Measurements from ENCODE around the gene EDN2. TPM values are rescaled to one million over a fixed set of nuclear protein-coding genes. Genes with fewer than 3 reads are reported as not detected.

Gene EDN2
- total RNA-seq, 2 experiments from 2014 or later: not detected

- Histone ChIP-seq H3K9me3 (ENCODE audit: control insufficient read depth in 1 of 2, insufficient read depth in 1 of 2, low read length in 2 of 2) (peaks cover 11 to 15% of the 10 kb centered on the region in 2 experiments), H3K4me3 (ENCODE audit: low read length) (no peak overlapping the region), H3K27ac (ENCODE audit: low read depth in 1 of 2, low read length in 2 of 2) (no peak overlapping the region), H3K27me3 (ENCODE audit: control insufficient read depth in 1 of 2, insufficient read depth in 2 of 2, low read length in 2 of 2) (peaks cover 0 to 4% of the 10 kb centered on the region in 2 experiments), H3K4me1 (ENCODE audit: insufficient read depth, low read length) (no peaks in the 10 kb centered on the region), H3K36me3 (ENCODE audit: insufficient read depth, low read length) (no peaks in the 10 kb centered on the region)
- no peaks in the 10 kb centered on the region for H3K4me1 Mint-ChIP-seq (ENCODE audit: low read depth)
- no peak for TF ChIP-seq CTCF (IDR thresholded peaks at IDR 0.05)
- H3K9me3 Mint-ChIP-seq: no peaks in the 10 kb centered on the region
- H3K27ac Mint-ChIP-seq: no peak overlapping the region
- ATAC-seq (ENCODE audit: poor library complexity): no peak
- H3K36me3 Mint-ChIP-seq (ENCODE audit: low read depth): no peaks in the 10 kb centered on the region
- peaks cover 5% of the 10 kb centered on the region for H3K27me3 Mint-ChIP-seq
- H3K4me3 Mint-ChIP-seq: no peak overlapping the region
- ChIA-PET CTCF (no interaction called here), POLR2A (no interaction called here)
- no peak for DNase-seq
- intact Hi-C loops (cut with DNase I, micrococcal nuclease): no loop called here
Observed at GRCh38 chr1:41447995-41448770, 36.3 kb downstream of the EDN2 start.

GRCh38 chr1:41446851-41447610, 37.5 kb downstream of the EDN2 start:
- Histone ChIP-seq H3K27me3 (ENCODE audit: control insufficient read depth in 1 of 2, insufficient read depth in 2 of 2, low read length in 2 of 2) (peaks cover 0 to 4% of the 10 kb centered on the region in 2 experiments), H3K4me3 (ENCODE audit: low read length) (no peak overlapping the region), H3K36me3 (ENCODE audit: insufficient read depth, low read length) (no peaks in the 10 kb centered on the region), H3K9me3 (ENCODE audit: control insufficient read depth in 1 of 2, insufficient read depth in 1 of 2, low read length in 2 of 2) (peaks cover 11 to 22% of the 10 kb centered on the region in 2 experiments), H3K27ac (ENCODE audit: low read depth in 1 of 2, low read length in 2 of 2) (no peak overlapping the region), H3K4me1 (ENCODE audit: insufficient read depth, low read length) (no peaks in the 10 kb centered on the region)
- Mint-ChIP-seq H3K4me1 (ENCODE audit: low read depth) (no peaks in the 10 kb centered on the region), H3K4me3 (no peak overlapping the region), H3K36me3 (ENCODE audit: low read depth) (no peaks in the 10 kb centered on the region), H3K27me3 (peaks cover 5% of the 10 kb centered on the region), H3K9me3 (no peaks in the 10 kb centered on the region), H3K27ac (no peak overlapping the region)
- no peak for DNase-seq
- intact Hi-C loops (cut with DNase I, micrococcal nuclease): no loop called here
- CTCF ChIA-PET: no interaction called here
- no peak for ATAC-seq (ENCODE audit: poor library complexity)
- no peak for TF ChIP-seq CTCF (IDR thresholded peaks at IDR 0.05)
- POLR2A ChIA-PET: no interaction called here

GRCh38 chr1:41444785-41445184, 39.7 kb downstream of the EDN2 start:
- no peaks in the 10 kb centered on the region for H3K4me1 Mint-ChIP-seq (ENCODE audit: low read depth)
- no peak overlapping the region for H3K4me3 Mint-ChIP-seq
- H3K9me3 Mint-ChIP-seq: no peaks in the 10 kb centered on the region
- Histone ChIP-seq H3K27me3 (ENCODE audit: control insufficient read depth in 1 of 2, insufficient read depth in 2 of 2, low read length in 2 of 2) (peaks cover 0 to 4% of the 10 kb centered on the region in 2 experiments), H3K36me3 (ENCODE audit: insufficient read depth, low read length) (no peaks in the 10 kb centered on the region), H3K27ac (ENCODE audit: low read depth in 1 of 2, low read length in 2 of 2) (no peak overlapping the region), H3K4me3 (ENCODE audit: low read length) (no peak overlapping the region), H3K4me1 (ENCODE audit: insufficient read depth, low read length) (no peaks in the 10 kb centered on the region), H3K9me3 (ENCODE audit: control insufficient read depth in 1 of 2, insufficient read depth in 1 of 2, low read length in 2 of 2) (peaks cover 11 to 22% of the 10 kb centered on the region in 2 experiments)
- intact Hi-C loops (cut with DNase I, micrococcal nuclease): no loop called here
- no peak for TF ChIP-seq CTCF (IDR thresholded peaks at IDR 0.05)
- H3K27me3 Mint-ChIP-seq: peaks cover 5% of the 10 kb centered on the region
- ATAC-seq (ENCODE audit: poor library complexity) (no peak), DNase-seq (no peak)
- H3K27ac Mint-ChIP-seq: no peak overlapping the region
- H3K36me3 Mint-ChIP-seq (ENCODE audit: low read depth): no peaks in the 10 kb centered on the region
- POLR2A ChIA-PET: no interaction called here
- CTCF ChIA-PET: no interaction called here

Data from CD4-positive, alpha-beta T cell (primary cell).